Endothelial cell of umbilical vein (primary cell): ENCODE measurements around the gene PLBD2.

ENCODE experiments used
- CTCF ChIP-seq, 2 donors: IDR thresholded peaks; 1 replicate in 1 of 2; 2 replicates in 1 of 2; pipeline ENCODE4 v1.5.1; 2011; ENCODE audit warnings: low read length in 2 of 2, mild to moderate bottlenecking in 2 of 2, moderate library complexity in 2 of 2, control low read depth in 1 of 2, inconsistent platforms in 1 of 2, low read depth in 1 of 2; ENCODE audit not compliant: insufficient read depth in 1 of 2; ENCODE audit errors: extremely low read depth in 1 of 2
- EZH2 ChIP-seq: IDR thresholded peaks from 2 replicates; pipeline ENCODE4 v1.6.1; 2012; ENCODE audit warnings: borderline replicate concordance, low read depth, mild to moderate bottlenecking, moderate library complexity, low read length, inconsistent platforms; ENCODE audit not compliant: severe bottlenecking
- JUN ChIP-seq: IDR thresholded peaks from 2 replicates; pipeline ENCODE4 v1.6.1; 2011; ENCODE audit warnings: borderline replicate concordance, low read depth; ENCODE audit not compliant: insufficient read length, insufficient read depth
- POLR2AphosphoS5 ChIP-seq: IDR thresholded peaks from 2 replicates; pipeline ENCODE4 v1.6.1; 2012; ENCODE audit warnings: low read depth, mild to moderate bottlenecking, control low read depth, low read length, moderate library complexity; ENCODE audit not compliant: insufficient read depth

- TF ChIP-seq POLR2AphosphoS5 (no peak), EZH2 (no peak), JUN (no peak), CTCF (IDR thresholded peaks at IDR 0.05; ENCODE audit: extremely low read depth in 1 of 2, insufficient read depth in 1 of 2, low read depth in 1 of 2, low read length in 2 of 2) (no peak)
These were observed 43.0 kb upstream of the PLBD2 start for GRCh38 chr12:113315358-113315757.
